Loucy (cell line): ENCODE results near the gene ELMO1.

Source experiments
- EZH2phosphoT487 ChIP-seq: fragments of 200-600 bp; IDR thresholded peaks from 2 replicates; pipeline ENCODE4 v1.6.1; 2018; ENCODE audit warnings: antibody characterized with exemption, mild to moderate bottlenecking, moderate library complexity, borderline replicate concordance
- TF ChIP-seq, protein P1 (sequence below): fragments of 200-600 bp; sonication (generic); conservative IDR thresholded peaks from 2 replicates; pipeline ENCODE4 v1.5.1; 2014; ENCODE audit warnings: mild to moderate bottlenecking, antibody characterized with exemption, low read length

GRCh38 chr7:37149051-37149772 lies 299.5 kb downstream of the ELMO1 start:
- TF ChIP-seq, protein P1, sequence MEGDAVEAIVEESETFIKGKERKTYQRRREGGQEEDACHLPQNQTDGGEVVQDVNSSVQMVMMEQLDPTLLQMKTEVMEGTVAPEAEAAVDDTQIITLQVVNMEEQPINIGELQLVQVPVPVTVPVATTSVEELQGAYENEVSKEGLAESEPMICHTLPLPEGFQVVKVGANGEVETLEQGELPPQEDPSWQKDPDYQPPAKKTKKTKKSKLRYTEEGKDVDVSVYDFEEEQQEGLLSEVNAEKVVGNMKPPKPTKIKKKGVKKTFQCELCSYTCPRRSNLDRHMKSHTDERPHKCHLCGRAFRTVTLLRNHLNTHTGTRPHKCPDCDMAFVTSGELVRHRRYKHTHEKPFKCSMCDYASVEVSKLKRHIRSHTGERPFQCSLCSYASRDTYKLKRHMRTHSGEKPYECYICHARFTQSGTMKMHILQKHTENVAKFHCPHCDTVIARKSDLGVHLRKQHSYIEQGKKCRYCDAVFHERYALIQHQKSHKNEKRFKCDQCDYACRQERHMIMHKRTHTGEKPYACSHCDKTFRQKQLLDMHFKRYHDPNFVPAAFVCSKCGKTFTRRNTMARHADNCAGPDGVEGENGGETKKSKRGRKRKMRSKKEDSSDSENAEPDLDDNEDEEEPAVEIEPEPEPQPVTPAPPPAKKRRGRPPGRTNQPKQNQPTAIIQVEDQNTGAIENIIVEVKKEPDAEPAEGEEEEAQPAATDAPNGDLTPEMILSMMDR = no peak
- no peak for TF ChIP-seq EZH2phosphoT487
